Hepatocyte (in vitro differentiated cells): Measurements from ENCODE around the gene RELA. TPM values are rescaled to one million over a fixed set of nuclear protein-coding genes. Genes with fewer than 3 reads are reported as not detected.

Source experiments
- DNase-seq: peaks from one replicate; pipeline ENCODE4 v3.0.0-alpha.2; 2016; ENCODE audit warnings: low spot score
- H2AFZ ChIP-seq: fragments of 200-600 bp; sonication (generic); 2 replicates; pipeline ENCODE4 v1.6.0; 2016; ENCODE audit warnings: antibody characterized with exemption, mild to moderate bottlenecking
- H3K27ac ChIP-seq: fragments of 200-600 bp; sonication (generic); 2 replicates; pipeline ENCODE4 v1.5.1; 2016; ENCODE audit warnings: mild to moderate bottlenecking
- H3K27me3 ChIP-seq: fragments of 200-600 bp; sonication (generic); 2 replicates; pipeline ENCODE4 v1.6.1; 2016
- H3K36me3 ChIP-seq: fragments of 200-600 bp; sonication (generic); replicated peaks from 2 replicates; pipeline ENCODE4 v1.5.1; 2016; ENCODE audit warnings: low read depth; ENCODE audit not compliant: insufficient read depth
- H3K4me1 ChIP-seq: fragments of 200-600 bp; sonication (generic); 2 replicates; pipeline ENCODE4 v1.5.1; 2016; ENCODE audit warnings: mild to moderate bottlenecking, moderate library complexity; ENCODE audit not compliant: insufficient read depth
- H3K4me2 ChIP-seq: fragments of 200-600 bp; sonication (generic); 2 replicates; pipeline ENCODE4 v1.6.0; 2016
- H3K4me3 ChIP-seq: fragments of 200-600 bp; sonication (generic); 2 replicates; pipeline ENCODE4 v1.5.1; 2016; ENCODE audit warnings: mild to moderate bottlenecking
- H3K79me2 ChIP-seq: fragments of 200-600 bp; sonication (generic); 2 replicates; pipeline ENCODE4 v1.6.0; 2017; ENCODE audit warnings: mild to moderate bottlenecking
- H3K9me2 ChIP-seq: fragments of 200-600 bp; sonication (generic); replicated peaks from 2 replicates; pipeline ENCODE4 v1.6.0; 2017; ENCODE audit warnings: mild to moderate bottlenecking; ENCODE audit not compliant: insufficient read depth
- H3K9me3 ChIP-seq: fragments of 200-600 bp; sonication (generic); 2 replicates; pipeline ENCODE4 v1.5.1; 2016; ENCODE audit warnings: low read depth, mild to moderate bottlenecking
- H4K20me1 ChIP-seq: fragments of 200-600 bp; sonication (generic); 2 replicates; pipeline ENCODE4 v1.6.0; 2016; ENCODE audit warnings: mild to moderate bottlenecking; ENCODE audit not compliant: insufficient read depth, poor library complexity, severe bottlenecking
- EZH2 ChIP-seq: fragments of 200-600 bp; sonication (generic); IDR thresholded peaks from 2 replicates; pipeline ENCODE4 v1.6.1; 2016; ENCODE audit warnings: antibody characterized with exemption, mild to moderate bottlenecking, borderline replicate concordance
- EZH2phosphoT487 ChIP-seq: fragments of 200-600 bp; sonication (generic); IDR thresholded peaks from one replicate; pipeline ENCODE4 v1.6.1; 2018; ENCODE audit warnings: antibody characterized with exemption, mild to moderate bottlenecking, low read depth, moderate library complexity; ENCODE audit not compliant: unreplicated experiment, severe bottlenecking
- WGBS: methylation state at CpG from one replicate; pipeline ENCODE4 v1.1.6; 2016; ENCODE audit warnings: low lambda C conversion rate; ENCODE audit errors: missing lambda C conversion rate; 5-methylcytosine and 5-hydroxymethylcytosine counted together
- microRNA-seq: library from miRNA; unstranded; fragments of <30 nt; microRNA quantifications from one replicate; pipeline ENCODE4, GENCODE V29; 2017
- polyA plus RNA-seq: library from polyadenylated mRNA; unstranded; fragments of >200 nt; fragmentation: Nextera tagmentation; extraction: Ambion mirVana; gene quantifications from 2 replicates; pipeline ENCODE4 v1.2.1, GENCODE V29; 2016
- small RNA-seq: library from RNA; depleted of rRNA; stranded (forward); fragments of <200 nt; gene quantifications from one replicate; pipeline ENCODE3, GENCODE V24; 2014
- total RNA-seq: library from RNA; depleted of rRNA; stranded (reverse); fragments of >200 nt; gene quantifications from 2 replicates; pipeline ENCODE4 v1.2.3, GENCODE V29; 2014
- TF ChIP-seq, protein P1 (sequence below): fragments of 200-600 bp; sonication (generic); IDR thresholded peaks from 2 replicates; pipeline ENCODE4 v1.5.1; 2016; ENCODE audit warnings: antibody characterized with exemption, mild to moderate bottlenecking; ENCODE audit not compliant: poor library complexity

RELA gene
- total and polyA plus RNA-seq, 2 experiments from 2014 or later: 32.7 to 68.7 TPM

GRCh38 chr11:65606876-65607613 lies 55.7 kb downstream of the RELA start:
- Histone ChIP-seq H3K27ac (peak overlapping the region; percentile 38), H3K9me3 (no peaks in the 10 kb centered on the region), H2AFZ (no peak overlapping the region), H3K4me2 (peak overlapping the region; percentile 73), H3K9me2 (no peaks in the 10 kb centered on the region), H4K20me1 (peaks cover 46% of the 10 kb centered on the region), H3K27me3 (no peaks in the 10 kb centered on the region), H3K4me3 (no peak overlapping the region), H3K4me1 (peaks cover 17% of the 10 kb centered on the region), H3K79me2 (peaks cover 33% of the 10 kb centered on the region), H3K36me3 (no peaks in the 10 kb centered on the region)
- TF ChIP-seq EZH2: no peak
- 39% methylated on average over 55 of the region's 67 CpGs for whole genome bisulfite sequencing
- peak; percentile 93 for DNase-seq

- Histone ChIP-seq H3K4me1 (peaks cover 12% of the 10 kb centered on the region), H3K36me3 (no peaks in the 10 kb centered on the region), H2AFZ (no peak overlapping the region), H3K79me2 (peaks cover 7% of the 10 kb centered on the region), H3K9me3 (no peaks in the 10 kb centered on the region), H4K20me1 (peaks cover 19% of the 10 kb centered on the region), H3K27ac (no peak overlapping the region), H3K9me2 (no peaks in the 10 kb centered on the region), H3K27me3 (no peaks in the 10 kb centered on the region), H3K4me2 (no peak overlapping the region), H3K4me3 (no peak overlapping the region)
- no peak for DNase-seq
- TF ChIP-seq EZH2phosphoT487: no peak
- no peak for TF ChIP-seq EZH2
- TF ChIP-seq, protein P1, sequence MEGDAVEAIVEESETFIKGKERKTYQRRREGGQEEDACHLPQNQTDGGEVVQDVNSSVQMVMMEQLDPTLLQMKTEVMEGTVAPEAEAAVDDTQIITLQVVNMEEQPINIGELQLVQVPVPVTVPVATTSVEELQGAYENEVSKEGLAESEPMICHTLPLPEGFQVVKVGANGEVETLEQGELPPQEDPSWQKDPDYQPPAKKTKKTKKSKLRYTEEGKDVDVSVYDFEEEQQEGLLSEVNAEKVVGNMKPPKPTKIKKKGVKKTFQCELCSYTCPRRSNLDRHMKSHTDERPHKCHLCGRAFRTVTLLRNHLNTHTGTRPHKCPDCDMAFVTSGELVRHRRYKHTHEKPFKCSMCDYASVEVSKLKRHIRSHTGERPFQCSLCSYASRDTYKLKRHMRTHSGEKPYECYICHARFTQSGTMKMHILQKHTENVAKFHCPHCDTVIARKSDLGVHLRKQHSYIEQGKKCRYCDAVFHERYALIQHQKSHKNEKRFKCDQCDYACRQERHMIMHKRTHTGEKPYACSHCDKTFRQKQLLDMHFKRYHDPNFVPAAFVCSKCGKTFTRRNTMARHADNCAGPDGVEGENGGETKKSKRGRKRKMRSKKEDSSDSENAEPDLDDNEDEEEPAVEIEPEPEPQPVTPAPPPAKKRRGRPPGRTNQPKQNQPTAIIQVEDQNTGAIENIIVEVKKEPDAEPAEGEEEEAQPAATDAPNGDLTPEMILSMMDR: no peak
- WGBS: 100% methylated on average over 1 of the region's 1 CpG
Measured at GRCh38 chr11:65604258-65604657, 58.5 kb downstream of the RELA start.

Small RNA genes within 50 kb of the gene (microRNA-seq; reads per million reads assigned to microRNA genes)
- gene MIR4489 (not detected), gene MIR4690 (not detected)

Small RNA genes within 50 kb of the gene (small RNA-seq; reads per million reads assigned to genes)
- gene MIR4489 (not detected), gene MIR4690 (0.22 reads per million), gene RN7SL309P (not detected)

Other genes starting within 250 kb of the RELA start
- 104 and 130 TPM in 2 replicates for gene NEAT1, start 240.1 kb downstream of the RELA start, total RNA-seq
- 168 and 209 TPM in 2 replicates for gene NEAT1, start 240.1 kb downstream of the RELA start, polyA plus RNA-seq
- 8,000 and 8,677 TPM in 2 replicates for gene MALAT1, start 163.9 kb downstream of the RELA start, total RNA-seq
- gene MALAT1, start 163.9 kb downstream of the RELA start, polyA plus RNA-seq: 16,690 and 29,129 TPM in 2 replicates
- 80.4 and 83.9 TPM in 2 replicates for gene SCYL1, start 137.8 kb downstream of the RELA start, total RNA-seq
- 162 and 167 TPM in 2 replicates for gene SCYL1, start 137.8 kb downstream of the RELA start, polyA plus RNA-seq
- 46.0 and 53.7 TPM in 2 replicates for gene LTBP3, start 104.6 kb downstream of the RELA start, total RNA-seq
- 85.3 and 101 TPM in 2 replicates for gene LTBP3, start 104.6 kb downstream of the RELA start, polyA plus RNA-seq
- 20.5 and 20.8 TPM in 2 replicates for gene ZNRD2, start 92.4 kb downstream of the RELA start, total RNA-seq
- 52.4 and 57.3 TPM in 2 replicates for gene ZNRD2, start 92.4 kb downstream of the RELA start, polyA plus RNA-seq
- gene FAM89B, start 90.4 kb downstream of the RELA start, total RNA-seq: 28.5 and 34.1 TPM in 2 replicates
- 105 and 112 TPM in 2 replicates for gene FAM89B, start 90.4 kb downstream of the RELA start, polyA plus RNA-seq
- 8.4 and 20.9 TPM in 2 replicates for gene EHBP1L1, start 86.9 kb downstream of the RELA start, total RNA-seq
- 12.5 and 18.1 TPM in 2 replicates for gene EHBP1L1, start 86.9 kb downstream of the RELA start, polyA plus RNA-seq
- gene KCNK7, start 67.1 kb downstream of the RELA start, total RNA-seq: not detected in 2 replicates
- gene KCNK7, start 67.1 kb downstream of the RELA start, polyA plus RNA-seq: 0.37 TPM in 1 of 2 replicates, not detected in the other
- gene MAP3K11, start 48.7 kb downstream of the RELA start, total RNA-seq: 39.3 and 40.5 TPM in 2 replicates
- 55.3 and 59.5 TPM in 2 replicates for gene MAP3K11, start 48.7 kb downstream of the RELA start, polyA plus RNA-seq
- gene PCNX3, start 47.1 kb downstream of the RELA start, total RNA-seq: 22.2 and 27.4 TPM in 2 replicates
- gene PCNX3, start 47.1 kb downstream of the RELA start, polyA plus RNA-seq: 17.6 and 20.0 TPM in 2 replicates
- 15.6 and 19.1 TPM in 2 replicates for gene SIPA1, start 24.8 kb downstream of the RELA start, total RNA-seq
- 35.2 and 42.9 TPM in 2 replicates for gene SIPA1, start 24.8 kb downstream of the RELA start, polyA plus RNA-seq
- 36.1 and 41.7 TPM in 2 replicates for gene KAT5, start 49.3 kb upstream of the RELA start, total RNA-seq
- 53.1 and 77.2 TPM in 2 replicates for gene KAT5, start 49.3 kb upstream of the RELA start, polyA plus RNA-seq
- gene RNASEH2C, start 57.9 kb upstream of the RELA start, total RNA-seq: 26.4 and 44.4 TPM in 2 replicates
- 68.6 and 78.7 TPM in 2 replicates for gene RNASEH2C, start 57.9 kb upstream of the RELA start, polyA plus RNA-seq
- gene AP5B1, start 118.1 kb upstream of the RELA start, total RNA-seq: 19.5 and 20.9 TPM in 2 replicates
- 24.8 and 27.1 TPM in 2 replicates for gene AP5B1, start 118.1 kb upstream of the RELA start, polyA plus RNA-seq
- gene OVOL1, start 124.1 kb upstream of the RELA start, total RNA-seq: 26.0 and 26.3 TPM in 2 replicates
- gene OVOL1, start 124.1 kb upstream of the RELA start, polyA plus RNA-seq: 20.6 and 20.8 TPM in 2 replicates
- gene SNX32, start 171.0 kb upstream of the RELA start, total RNA-seq: 2.3 and 2.9 TPM in 2 replicates
- 5.1 and 6.0 TPM in 2 replicates for gene SNX32, start 171.0 kb upstream of the RELA start, polyA plus RNA-seq
- gene CFL1, start 195.3 kb upstream of the RELA start, total RNA-seq: 720 and 758 TPM in 2 replicates
- 1,698 and 1,708 TPM in 2 replicates for gene CFL1, start 195.3 kb upstream of the RELA start, polyA plus RNA-seq
- gene MUS81, start 197.5 kb upstream of the RELA start, total RNA-seq: 22.3 and 23.8 TPM in 2 replicates
- 47.0 and 51.7 TPM in 2 replicates for gene MUS81, start 197.5 kb upstream of the RELA start, polyA plus RNA-seq
- 65.2 and 69.7 TPM in 2 replicates for gene EFEMP2, start 209.9 kb upstream of the RELA start, total RNA-seq
- gene EFEMP2, start 209.9 kb upstream of the RELA start, polyA plus RNA-seq: 197 and 230 TPM in 2 replicates
- not detected in 2 replicates for gene CTSW, start 216.9 kb upstream of the RELA start, total RNA-seq
- gene CTSW, start 216.9 kb upstream of the RELA start, polyA plus RNA-seq: 0.15 and 0.56 TPM in 2 replicates
- 72.6 and 74.9 TPM in 2 replicates for gene FIBP, start 225.6 kb upstream of the RELA start, total RNA-seq
- 93.6 and 101 TPM in 2 replicates for gene FIBP, start 225.6 kb upstream of the RELA start, polyA plus RNA-seq
- 15.1 and 21.5 TPM in 2 replicates for gene CCDC85B, start 227.8 kb upstream of the RELA start, total RNA-seq
- 38.2 and 41.6 TPM in 2 replicates for gene CCDC85B, start 227.8 kb upstream of the RELA start, polyA plus RNA-seq
- gene FOSL1, start 237.5 kb upstream of the RELA start, total RNA-seq: 4.5 and 4.7 TPM in 2 replicates
- gene FOSL1, start 237.5 kb upstream of the RELA start, polyA plus RNA-seq: 16.5 and 20.1 TPM in 2 replicates